Fibroblast of mammary gland (primary cell): Measurements from ENCODE around the gene SLITRK3.

Experiments
- DNase-seq: peaks from one replicate; pipeline ENCODE4 v3.0.0-alpha.2; 2010; ENCODE audit warnings: low read depth
- H3K4me3 ChIP-seq: 2 replicates; pipeline ENCODE4 v1.5.1; 2011; ENCODE audit warnings: low read depth, mild to moderate bottlenecking, low read length, moderate library complexity; ENCODE audit not compliant: control insufficient read depth
- CTCF ChIP-seq: conservative IDR thresholded peaks from 2 replicates; pipeline ENCODE4 v1.5.1; 2011; ENCODE audit warnings: low read depth, low read length, inconsistent platforms; ENCODE audit not compliant: control insufficient read depth, insufficient read depth

Gene SLITRK3

GRCh38 chr3:165212580-165212979 is 16.4 kb upstream of the SLITRK3 start:
- no peak for TF ChIP-seq CTCF
- H3K4me3 ChIP-seq, result no peak overlapping the region
- DNase-seq, result no peak

GRCh38 chr3:165211721-165212120 is 15.5 kb upstream of the SLITRK3 start:
- no peak for DNase-seq
- TF ChIP-seq CTCF, result no peak
- H3K4me3 ChIP-seq, result no peak overlapping the region

GRCh38 chr3:165210727-165211126 is 14.5 kb upstream of the SLITRK3 start:
- DNase-seq, result no peak
- TF ChIP-seq CTCF, result no peak
- H3K4me3 ChIP-seq, result no peak overlapping the region

- peak; percentile 33 for TF ChIP-seq CTCF
- H3K4me3 ChIP-seq, result no peak overlapping the region
Observed at GRCh38 chr3:165210132-165210531, 13.9 kb upstream of the SLITRK3 start.

GRCh38 chr3:165206454-165207266 is 10.5 kb upstream of the SLITRK3 start:
- peak; percentile 95 for TF ChIP-seq CTCF
- peak; percentile 80 for DNase-seq
- peak overlapping the region; percentile 38 for H3K4me3 ChIP-seq

More at GRCh38 chr3:165210132-165210531, 13.9 kb upstream of the SLITRK3 start:
- DNase-seq, result no peak

GRCh38 chr3:165204445-165204844 is 8.3 kb upstream of the SLITRK3 start:
- TF ChIP-seq CTCF, result no peak
- DNase-seq, result no peak
- H3K4me3 ChIP-seq, result no peak overlapping the region
